Spleen (tissue), 7 donors: Measurements from ENCODE around the gene ASF1B.

Experiments
- POLR2A ChIP-seq, 3 donors: fragments of 450-650 bp; IDR thresholded peaks; one replicate each; pipeline ENCODE4 v1.5.1; 2017; ENCODE audit warnings: antibody characterized with exemption in 3 of 3, mild to moderate bottlenecking in 1 of 3
- POLR2AphosphoS5 ChIP-seq, 3 donors: sonication (generic); formaldehyde crosslinking; IDR thresholded peaks; one replicate each; pipeline ENCODE4 v1.5.1; 2017; ENCODE audit warnings: antibody characterized with exemption in 3 of 3
- TF ChIP-seq, protein P1 (sequence below), 11 experiments: fragments of 200-600 bp in 7 of 11; fragments of 450-650 bp in 4 of 11; sonication (generic) in 4 of 11; IDR thresholded peaks in 8 of 11; conservative IDR thresholded peaks in 3 of 11; 1 replicate in 7 of 11; 2 replicates in 4 of 11; pipeline versions ENCODE4 v1.4.0 to v1.8.0; 2016 to 2021; ENCODE audit warnings: antibody characterized with exemption in 11 of 11, inconsistent platforms in 4 of 11, mild to moderate bottlenecking in 1 of 11
- donor health status: DM: no; HTN: no; CAD: no; lungs with moderate emphysema.
- donor health status: DM: no; HTN: no; CAD: no.
- donor health status: DM: no; HTN: no; CAD: no.

DNA sequence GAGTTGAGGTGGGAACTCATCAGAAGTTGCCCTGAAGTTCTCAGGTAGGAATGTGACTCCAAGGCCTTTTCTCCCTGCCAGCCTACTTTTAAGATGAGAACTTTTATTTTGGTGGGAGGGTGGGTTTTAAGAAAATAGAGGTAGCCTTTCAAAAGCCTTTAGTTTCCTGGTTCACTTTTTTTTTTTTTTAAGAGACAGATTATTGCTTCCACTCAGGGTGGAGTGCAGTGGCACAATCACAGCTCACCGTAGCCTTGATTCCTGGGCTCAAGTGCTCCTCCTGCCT lies 53.8 kb downstream of the ASF1B start:
- TF ChIP-seq, protein P1, sequence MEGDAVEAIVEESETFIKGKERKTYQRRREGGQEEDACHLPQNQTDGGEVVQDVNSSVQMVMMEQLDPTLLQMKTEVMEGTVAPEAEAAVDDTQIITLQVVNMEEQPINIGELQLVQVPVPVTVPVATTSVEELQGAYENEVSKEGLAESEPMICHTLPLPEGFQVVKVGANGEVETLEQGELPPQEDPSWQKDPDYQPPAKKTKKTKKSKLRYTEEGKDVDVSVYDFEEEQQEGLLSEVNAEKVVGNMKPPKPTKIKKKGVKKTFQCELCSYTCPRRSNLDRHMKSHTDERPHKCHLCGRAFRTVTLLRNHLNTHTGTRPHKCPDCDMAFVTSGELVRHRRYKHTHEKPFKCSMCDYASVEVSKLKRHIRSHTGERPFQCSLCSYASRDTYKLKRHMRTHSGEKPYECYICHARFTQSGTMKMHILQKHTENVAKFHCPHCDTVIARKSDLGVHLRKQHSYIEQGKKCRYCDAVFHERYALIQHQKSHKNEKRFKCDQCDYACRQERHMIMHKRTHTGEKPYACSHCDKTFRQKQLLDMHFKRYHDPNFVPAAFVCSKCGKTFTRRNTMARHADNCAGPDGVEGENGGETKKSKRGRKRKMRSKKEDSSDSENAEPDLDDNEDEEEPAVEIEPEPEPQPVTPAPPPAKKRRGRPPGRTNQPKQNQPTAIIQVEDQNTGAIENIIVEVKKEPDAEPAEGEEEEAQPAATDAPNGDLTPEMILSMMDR (IDR thresholded peaks at IDR 0.05 in 8 of 11, conservative IDR thresholded peaks at IDR 0.05 in 3 of 11) = no peak
- TF ChIP-seq POLR2AphosphoS5 (IDR thresholded peaks at IDR 0.05) = no peak
- TF ChIP-seq POLR2A (IDR thresholded peaks at IDR 0.05) = no peak
